HEK293 (cell line): ENCODE data around the gene HYDIN.

Source experiments
- CTCF ChIP-seq: fragments of 450-650 bp; formaldehyde crosslinking; IDR thresholded peaks from 2 replicates; pipeline ENCODE4 v1.5.1; 2016; ENCODE audit warnings: missing biosample characterization, missing genetic modification characterization
- YY1 ChIP-seq: fragments of 450-650 bp; formaldehyde crosslinking; IDR thresholded peaks from 2 replicates; pipeline ENCODE4 v1.5.1; 2018; ENCODE audit warnings: missing biosample characterization, missing genetic modification characterization
- YY2 ChIP-seq: fragments of 450-650 bp; formaldehyde crosslinking; IDR thresholded peaks from 2 replicates; pipeline ENCODE4 v1.5.1; 2016; ENCODE audit warnings: missing biosample characterization, missing genetic modification characterization
- ZFP41 ChIP-seq: fragments of 450-650 bp; formaldehyde crosslinking; IDR thresholded peaks from 2 replicates; pipeline ENCODE4 v1.5.1; 2016; ENCODE audit warnings: missing biosample characterization, missing genetic modification characterization, borderline replicate concordance
- ZFP69B ChIP-seq: fragments of 450-650 bp; formaldehyde crosslinking; IDR thresholded peaks from 2 replicates; pipeline ENCODE4 v1.5.1; 2016; ENCODE audit warnings: missing biosample characterization, missing genetic modification characterization
- ZIC2 ChIP-seq: fragments of 450-650 bp; formaldehyde crosslinking; IDR thresholded peaks from 2 replicates; pipeline ENCODE4 v1.5.1; 2016; ENCODE audit warnings: missing biosample characterization, missing genetic modification characterization
- ZNF214 ChIP-seq: fragments of 450-650 bp; formaldehyde crosslinking; IDR thresholded peaks from 2 replicates; pipeline ENCODE4 v1.5.1; 2017; ENCODE audit warnings: missing biosample characterization, mild to moderate bottlenecking, missing genetic modification characterization, borderline replicate concordance
- ZNF274 ChIP-seq, 2 experiments: fragments of 200-500 bp in 1 of 2; fragments of 450-650 bp in 1 of 2; sonication (Bioruptor generic) in 1 of 2; formaldehyde crosslinking in 1 of 2; IDR thresholded peaks; 2 replicates each; pipeline versions ENCODE4 v1.5.1 to v1.6.1; 2014 to 2016; ENCODE audit warnings: borderline replicate concordance in 1 of 2, inconsistent platforms in 1 of 2, low read length in 1 of 2, missing biosample characterization in 1 of 2, missing genetic modification characterization in 1 of 2
- ZSCAN30 ChIP-seq: fragments of 450-650 bp; IDR thresholded peaks from 2 replicates; pipeline ENCODE4 v1.5.1; 2018; ENCODE audit warnings: missing biosample characterization, mild to moderate bottlenecking, missing genetic modification characterization, moderate library complexity

- no peak for TF ChIP-seq ZSCAN30 (tag by site-specific recombination)
- no peak for TF ChIP-seq ZNF274 (IDR thresholded peaks at IDR 0.05; ENCODE audit: low read length)
- no peak for TF ChIP-seq ZNF274 (tag by site-specific recombination; IDR thresholded peaks at IDR 0.05; ENCODE audit: borderline replicate concordance)
- TF ChIP-seq CTCF: no peak
- no peak for TF ChIP-seq YY2
- no peak for TF ChIP-seq ZIC2 (tag by site-specific recombination)
- no peak for TF ChIP-seq ZNF214 (tag by site-specific recombination)
- no peak for TF ChIP-seq ZFP41 (tag by site-specific recombination)
- TF ChIP-seq ZFP69B (tag by site-specific recombination): no peak
- TF ChIP-seq YY1: no peak
These were observed 18.9 kb upstream of the HYDIN start for GRCh38 chr16:71249399-71249798.
